NCI-H226 (cell line): ENCODE measurements around the gene LRMDA.
A peak's percentile ranks its signal among the peaks of the same experiment; 100 is the strongest.
"Not testable (repeated sequence)": the region's sequence is repeated elsewhere in the genome, so short reads cannot be mapped to it uniquely, and the experiment has no call there.

Source experiments
- DNase-seq: peaks from one replicate; pipeline ENCODE4 v3.0.0-alpha.2; 2015

The LRMDA gene

DNA sequence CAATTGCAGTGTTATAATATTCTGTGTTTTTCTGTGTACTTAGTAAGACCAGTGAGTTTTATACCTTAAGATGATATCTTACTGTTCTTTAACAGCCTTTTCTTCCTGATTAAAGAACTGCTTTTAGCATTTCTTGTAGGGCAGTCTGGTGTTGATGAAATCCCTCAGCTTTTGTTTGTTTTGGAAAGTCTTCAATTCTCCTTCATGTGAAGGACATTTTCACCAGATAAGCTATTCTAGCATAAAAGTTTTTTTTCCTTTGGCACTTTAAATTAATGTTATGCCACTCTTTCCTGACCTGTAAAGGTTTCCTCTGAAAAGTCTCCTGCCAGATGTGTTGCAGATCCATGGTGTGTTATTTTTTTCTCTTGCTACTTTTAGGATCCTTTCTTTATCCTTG, 1059.8 kb downstream of the LRMDA start:
- DNase-seq, result peak; percentile 74

DNA sequence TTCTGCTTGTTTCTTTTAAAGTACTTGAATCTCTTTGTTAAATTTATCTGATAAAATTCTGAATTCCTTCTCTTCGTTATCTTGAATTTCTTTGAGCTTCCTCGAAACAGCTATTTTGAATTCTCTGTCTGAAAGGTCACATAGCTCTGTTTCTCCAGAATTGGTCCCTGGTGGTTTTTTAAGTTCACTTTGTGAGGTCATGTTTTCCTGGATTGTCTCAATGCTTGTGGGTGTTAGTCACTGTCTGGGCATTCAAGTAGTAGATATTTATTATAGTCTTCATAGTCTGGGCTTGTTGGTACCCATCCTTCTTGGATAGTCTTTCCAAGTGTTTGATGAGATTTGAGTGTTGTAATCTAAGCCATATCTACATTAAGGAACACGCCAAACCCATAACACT, 1060.6 kb downstream of the LRMDA start:
- DNase-seq, result peak; percentile 97

DNA sequence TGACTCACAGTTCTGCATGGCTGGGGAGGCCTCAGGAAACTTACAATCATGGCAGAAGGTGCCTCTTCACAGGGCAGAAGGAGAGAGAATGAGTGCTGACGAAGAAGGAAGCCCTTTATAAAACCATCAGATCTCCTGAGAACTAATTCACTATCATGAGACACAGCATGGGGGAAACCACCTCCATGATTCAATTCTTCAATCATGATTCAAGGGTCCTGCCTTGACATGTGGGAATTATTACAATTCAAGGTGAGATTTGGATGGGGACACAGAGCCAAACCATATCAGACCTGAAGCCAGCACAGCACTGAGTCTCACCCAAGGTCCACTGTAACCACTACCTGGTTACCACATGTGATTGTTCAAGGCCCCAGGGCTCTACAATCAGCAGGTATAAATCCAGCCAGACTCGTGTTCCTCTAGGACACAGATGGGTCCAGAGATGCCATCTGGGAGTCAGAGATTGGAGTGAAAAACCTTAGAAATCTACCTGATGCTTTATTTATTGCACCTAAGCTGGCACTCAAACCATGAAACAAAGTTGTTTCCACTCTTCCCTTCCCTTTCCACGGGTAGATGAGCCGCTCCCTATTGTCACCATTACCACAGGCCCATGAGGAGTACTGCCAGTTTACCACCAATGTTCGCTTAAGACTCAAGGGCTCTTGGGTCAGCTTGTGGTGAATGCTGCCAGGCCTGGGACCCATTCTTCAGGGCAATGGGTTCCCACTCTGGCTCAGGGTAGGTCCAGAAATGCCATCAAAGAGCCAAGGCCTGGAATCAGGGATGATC, 1061.5 kb downstream of the LRMDA start:
- no peak for DNase-seq

DNA sequence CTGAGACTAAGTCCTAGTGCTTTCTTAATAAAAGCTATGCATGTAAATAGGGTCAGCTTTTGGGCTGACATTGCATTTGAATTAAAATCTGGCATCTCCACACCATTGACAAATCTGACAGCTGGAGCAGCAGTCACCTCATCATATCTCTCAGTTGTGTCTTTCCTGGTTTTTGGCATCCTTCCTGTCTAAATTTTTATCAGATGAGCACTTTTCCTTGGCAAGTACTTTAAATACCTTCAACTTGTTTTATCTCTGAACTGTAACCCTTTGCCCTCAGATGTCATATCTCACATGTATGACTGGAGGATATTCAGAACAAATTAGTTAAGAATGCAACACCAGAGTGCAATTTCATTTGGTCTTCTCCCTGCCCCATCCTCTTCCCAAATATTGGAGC, 1066.2 kb downstream of the LRMDA start:
- peak; percentile 40 for DNase-seq

DNA sequence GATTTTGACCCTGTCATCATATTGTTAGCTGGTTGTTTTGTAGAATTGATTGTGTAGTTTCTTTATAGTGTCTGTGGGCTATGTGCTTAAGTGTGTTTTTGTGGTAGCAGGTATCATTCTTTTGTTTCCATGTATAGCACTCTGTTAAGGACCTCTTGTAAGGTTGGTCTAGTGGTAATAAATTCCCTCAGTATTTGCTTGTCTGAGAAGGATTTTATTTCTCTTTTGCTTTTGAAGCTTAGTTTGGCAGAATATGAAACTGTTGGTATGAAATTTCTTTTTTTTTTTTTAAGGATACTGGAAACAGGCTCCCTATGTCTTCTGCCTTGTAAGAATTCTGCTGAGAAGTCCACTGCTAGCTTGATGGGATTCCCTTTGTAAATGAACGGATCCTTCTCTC, 1073.4 kb downstream of the LRMDA start:
- DNase-seq, result no peak

DNA sequence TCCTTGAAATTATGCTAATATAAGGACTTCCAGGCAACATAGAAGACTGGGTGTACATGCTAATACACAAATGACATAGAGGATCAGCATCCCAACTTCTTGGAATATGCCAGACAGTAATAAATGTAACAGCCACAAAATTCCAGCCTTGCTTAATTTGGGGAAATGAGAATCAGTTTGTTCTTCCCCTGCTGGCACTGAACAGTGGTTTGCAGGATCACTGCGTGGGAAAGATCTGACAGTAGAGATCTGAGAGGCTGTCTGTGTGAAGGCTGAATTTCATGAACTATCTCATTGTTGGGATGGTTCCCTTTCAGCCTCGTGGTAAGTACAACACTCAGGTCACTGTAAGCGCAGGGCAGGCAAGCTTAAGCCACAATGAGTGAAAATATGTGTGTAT, 1078.0 kb downstream of the LRMDA start:
- DNase-seq, result no peak

DNA sequence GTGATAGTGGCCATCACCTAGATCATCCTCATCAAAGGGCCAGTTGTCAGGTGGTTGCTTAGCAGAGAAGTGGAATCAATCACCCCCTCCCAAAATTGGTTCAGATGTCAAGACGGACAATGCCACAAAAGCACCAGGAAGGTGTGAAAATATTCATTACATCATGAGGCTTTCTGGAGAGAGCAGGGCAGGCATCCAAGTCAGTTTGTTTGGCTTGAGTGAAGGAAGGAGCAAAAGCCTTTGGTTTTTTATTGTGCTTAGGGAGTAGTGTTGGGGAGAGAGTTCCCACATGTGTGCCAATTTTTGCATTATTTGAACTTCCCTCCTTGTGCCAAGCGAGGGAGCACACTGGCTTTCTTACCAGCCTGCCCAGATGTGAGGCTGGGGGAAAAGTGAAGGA, 1082.9 kb downstream of the LRMDA start:
- DNase-seq, result no peak

DNA sequence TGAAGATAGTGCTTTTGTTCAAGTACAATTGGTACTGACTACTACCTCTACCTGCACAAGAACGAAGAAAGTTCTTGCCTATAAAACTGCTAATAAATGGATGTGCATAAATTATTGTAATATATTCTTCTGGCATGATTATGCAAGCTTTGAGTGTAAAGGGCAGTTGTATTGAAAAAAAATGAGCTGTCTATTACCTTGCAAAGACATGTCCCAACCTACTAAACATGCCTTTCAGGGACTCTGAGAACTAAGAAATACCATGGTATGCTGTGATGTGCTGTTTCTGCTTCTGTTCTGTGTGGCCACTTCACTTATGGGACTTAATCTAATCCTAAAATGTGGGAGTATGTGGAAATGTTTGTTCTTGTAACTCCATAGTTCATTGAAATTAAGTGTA, 1083.4 kb downstream of the LRMDA start:
- no peak for DNase-seq

DNA sequence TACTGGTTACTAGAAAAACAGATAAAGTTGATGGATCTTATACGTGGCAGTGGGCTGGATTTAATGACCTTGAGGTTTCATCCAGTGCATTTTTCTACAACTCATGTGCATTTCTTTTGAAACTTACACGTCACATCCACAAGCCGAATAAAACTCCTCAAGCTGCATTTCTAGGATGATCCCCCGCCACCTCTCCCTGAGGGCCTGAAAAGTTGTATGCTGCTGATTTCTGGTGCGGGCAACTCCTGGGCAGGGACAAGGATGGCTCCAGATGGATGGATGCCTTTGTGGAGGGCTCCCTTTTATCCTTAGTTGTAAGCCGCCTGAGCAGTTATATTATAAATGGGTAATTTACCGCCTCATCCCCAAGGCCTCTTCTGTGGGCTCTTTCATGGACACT, 1091.1 kb downstream of the LRMDA start:
- DNase-seq, result no peak

DNA sequence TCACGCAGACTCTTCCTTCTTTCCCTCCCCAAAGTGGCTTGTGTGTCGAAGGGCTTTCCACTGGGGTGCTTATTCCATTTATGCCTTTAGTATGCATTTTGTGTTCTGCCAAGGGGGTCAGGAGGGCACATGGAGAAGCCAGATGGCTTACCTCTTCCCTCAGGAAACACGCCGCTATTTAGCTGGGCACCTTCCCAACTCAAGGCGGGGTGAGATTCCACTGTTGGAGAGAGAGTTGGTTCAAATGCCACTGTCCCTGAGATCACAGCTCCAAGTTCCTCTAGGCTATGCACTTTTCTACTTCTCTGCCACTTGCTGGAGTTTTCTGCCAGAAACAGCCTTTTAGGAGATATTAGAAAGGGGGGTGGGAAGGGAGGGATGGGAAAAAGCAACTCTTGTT, 1091.8 kb downstream of the LRMDA start:
- DNase-seq, result no peak

DNA sequence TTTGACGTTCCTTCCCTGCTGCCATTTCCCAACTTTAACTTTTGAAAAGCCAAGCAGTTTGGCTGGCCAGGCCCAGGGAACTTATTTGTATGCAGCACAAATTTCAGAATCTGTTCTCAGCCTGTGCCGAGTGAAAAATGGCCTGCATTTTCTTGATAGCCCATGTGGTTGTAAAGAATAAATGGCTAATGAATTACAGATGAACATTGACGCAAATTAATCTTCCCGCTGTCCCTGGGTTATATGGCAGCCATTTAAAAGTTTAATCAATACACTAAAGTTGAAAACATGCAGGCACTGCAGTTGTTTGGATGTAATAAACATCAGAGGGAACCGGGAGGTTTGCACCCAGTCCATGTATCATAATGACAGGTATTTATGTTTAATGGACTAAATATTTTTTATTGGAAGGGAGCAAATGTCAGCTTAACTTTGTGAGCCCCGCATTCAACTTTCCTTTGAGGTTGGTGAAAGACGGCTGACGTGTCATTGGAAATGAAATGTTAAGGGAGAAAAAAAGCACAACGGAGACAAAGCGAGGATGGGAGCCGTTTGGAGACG, 1092.4 kb downstream of the LRMDA start:
- DNase-seq, result no peak

DNA sequence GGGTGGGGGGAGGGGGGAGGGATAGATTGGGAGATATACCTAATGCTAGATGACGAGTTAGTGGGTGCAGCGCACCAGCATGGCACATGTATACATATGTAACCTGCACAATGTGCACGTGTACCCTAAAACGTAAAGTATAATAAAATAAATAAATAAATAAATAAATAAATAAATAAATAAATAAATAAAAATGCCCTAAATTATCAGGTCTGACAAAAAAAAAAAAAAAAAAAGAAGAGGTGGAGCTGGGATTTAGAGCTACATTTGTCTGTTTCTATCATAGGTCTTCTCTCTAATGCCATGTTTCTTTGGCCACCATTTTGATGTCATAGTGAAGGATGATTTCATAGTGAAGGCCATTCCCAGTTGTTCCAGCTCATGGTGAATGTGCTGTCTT, 1095.4 kb downstream of the LRMDA start:
- DNase-seq, result not testable (repeated sequence)

DNA sequence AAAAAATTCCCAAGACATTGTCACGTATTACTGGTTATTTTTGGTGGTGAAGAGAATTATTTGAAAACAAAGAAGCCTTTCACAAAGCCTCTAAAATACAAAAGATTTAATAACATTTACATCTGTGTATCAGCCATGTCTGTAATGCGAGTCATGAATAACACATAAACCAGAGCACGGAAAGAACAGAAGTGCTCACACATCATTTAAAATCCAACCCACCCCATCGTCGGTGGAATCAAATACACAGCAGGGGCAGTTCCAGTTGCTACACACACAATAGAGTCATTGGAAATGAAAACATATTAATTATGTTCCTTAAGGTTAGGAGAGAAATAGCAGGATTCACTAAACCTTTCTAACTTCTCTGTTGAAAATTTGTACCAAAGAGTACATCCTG, 1108.9 kb downstream of the LRMDA start:
- DNase-seq, result no peak

DNA sequence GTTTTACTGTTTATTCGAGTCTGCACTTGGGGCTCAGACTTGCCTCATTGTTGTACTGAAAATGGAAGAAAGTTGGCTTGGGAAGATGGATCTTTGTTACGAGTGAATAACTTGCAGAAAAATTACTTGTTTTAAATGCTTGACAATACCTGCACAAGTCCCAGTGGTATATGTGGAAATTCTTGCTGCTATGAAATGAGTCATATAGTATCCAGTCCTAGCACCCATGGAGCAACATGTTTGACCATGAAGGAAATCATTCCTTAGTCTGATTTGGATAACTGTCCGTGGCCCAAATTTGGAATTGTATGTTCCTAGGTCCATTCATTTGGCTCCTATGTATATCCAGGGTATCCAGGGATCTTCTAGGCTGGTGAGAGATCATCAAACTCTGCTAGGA, 1109.4 kb downstream of the LRMDA start:
- DNase-seq, result no peak

DNA sequence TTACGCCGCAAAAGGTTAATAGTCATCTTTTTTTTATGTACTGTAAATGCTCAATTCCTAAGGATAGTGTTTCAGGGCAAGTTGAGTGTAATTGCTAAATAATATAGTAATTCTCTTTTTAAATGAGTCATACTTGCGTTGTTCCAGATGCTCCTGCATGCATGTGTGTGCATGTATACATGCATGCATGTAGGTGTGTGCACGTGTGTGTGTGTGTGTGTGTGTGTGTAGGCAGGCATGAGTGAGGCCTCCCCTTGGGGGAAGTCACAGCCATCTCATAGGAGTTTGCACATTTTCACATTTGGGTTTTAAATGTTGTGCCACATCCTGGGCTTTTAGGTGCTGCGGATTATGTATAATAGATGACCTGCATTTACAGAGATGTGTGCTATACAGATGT, 1110.4 kb downstream of the LRMDA start:
- no peak for DNase-seq

DNA sequence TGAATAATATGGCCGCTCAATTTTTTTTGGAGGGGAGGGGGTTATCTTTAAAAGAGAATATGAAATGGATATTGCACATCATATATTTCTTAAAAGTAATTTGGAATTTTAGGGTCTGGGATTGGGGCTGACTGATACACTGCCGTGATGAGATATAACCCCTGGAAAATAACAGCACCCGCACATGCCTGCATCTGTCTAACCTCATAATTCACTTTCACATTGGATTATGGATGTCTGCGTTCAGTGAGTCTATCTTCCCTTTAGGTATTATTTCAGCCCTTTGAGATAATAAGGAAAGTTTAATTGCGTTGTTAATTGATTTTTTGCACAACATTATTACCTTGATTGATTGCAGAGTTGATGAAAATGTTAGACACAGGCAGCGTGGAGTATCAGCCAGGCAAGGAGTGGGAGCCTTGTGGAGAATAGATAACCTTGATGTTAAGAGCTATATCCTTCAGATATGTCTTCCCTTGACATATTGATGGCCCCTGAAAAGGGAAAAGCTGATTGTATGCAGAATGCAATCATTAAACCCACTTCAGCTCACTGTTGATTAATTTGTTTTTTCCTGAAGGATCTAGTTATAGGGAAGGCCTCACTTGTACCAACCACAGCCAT, 1111.0 kb downstream of the LRMDA start:
- no peak for DNase-seq

DNA sequence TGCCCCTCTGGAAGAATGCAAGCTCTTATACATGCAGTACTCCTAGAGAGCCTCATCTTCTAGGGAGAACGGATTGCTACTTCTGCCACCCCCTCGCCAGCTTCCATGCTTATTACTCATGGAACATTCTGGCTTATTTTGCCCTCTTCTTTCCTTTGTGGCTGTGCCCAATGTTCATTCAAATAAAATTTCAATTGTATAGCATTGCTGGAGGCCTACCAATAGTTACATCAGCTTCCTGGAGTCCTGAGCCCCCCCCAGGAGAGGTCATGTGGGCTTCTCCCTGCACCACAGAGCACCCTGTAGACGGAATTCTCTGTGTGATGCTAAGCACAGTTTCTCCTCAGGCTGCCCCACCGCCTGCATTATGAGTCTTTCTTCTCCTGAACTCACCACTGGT, 1112.2 kb downstream of the LRMDA start:
- peak; percentile 6 for DNase-seq

DNA sequence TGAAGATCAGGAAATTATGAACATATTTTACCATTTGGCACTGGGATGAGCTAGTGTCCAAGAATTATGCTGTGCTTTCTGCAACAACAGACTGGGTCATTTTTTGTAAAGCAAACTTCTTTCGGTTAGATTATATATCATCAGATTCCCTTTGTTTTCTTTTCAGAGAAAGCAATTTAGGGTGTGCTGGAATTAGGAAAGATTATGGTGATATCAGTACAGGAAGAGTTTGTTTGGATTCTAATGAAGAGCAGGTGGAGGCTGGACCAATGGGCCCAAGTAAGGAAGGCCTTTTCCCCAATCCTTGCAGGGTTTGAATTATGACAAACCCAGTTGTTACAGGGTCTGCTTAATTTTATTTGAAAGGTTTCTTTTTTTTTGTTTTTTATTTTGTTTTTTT, 1113.4 kb downstream of the LRMDA start:
- no peak for DNase-seq

DNA sequence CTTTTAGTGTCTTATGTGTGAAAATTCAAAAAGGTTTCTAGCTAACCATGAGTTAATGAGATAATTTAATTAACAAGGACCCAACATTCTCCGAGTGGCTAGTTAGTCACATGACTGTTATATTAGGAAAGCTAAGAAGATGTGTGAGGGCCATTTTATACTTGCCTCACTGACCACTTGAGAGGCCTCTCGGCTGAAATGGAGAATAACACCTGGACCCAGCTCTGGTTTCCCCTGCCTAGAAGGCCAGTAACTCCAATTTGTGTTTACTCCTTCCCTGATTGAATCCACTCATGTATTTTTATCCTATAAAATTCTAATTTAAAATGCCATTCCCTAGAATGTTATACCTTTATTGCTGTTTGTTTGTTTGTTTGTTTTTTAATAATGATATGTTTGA, 1115.0 kb downstream of the LRMDA start:
- no peak for DNase-seq

DNA sequence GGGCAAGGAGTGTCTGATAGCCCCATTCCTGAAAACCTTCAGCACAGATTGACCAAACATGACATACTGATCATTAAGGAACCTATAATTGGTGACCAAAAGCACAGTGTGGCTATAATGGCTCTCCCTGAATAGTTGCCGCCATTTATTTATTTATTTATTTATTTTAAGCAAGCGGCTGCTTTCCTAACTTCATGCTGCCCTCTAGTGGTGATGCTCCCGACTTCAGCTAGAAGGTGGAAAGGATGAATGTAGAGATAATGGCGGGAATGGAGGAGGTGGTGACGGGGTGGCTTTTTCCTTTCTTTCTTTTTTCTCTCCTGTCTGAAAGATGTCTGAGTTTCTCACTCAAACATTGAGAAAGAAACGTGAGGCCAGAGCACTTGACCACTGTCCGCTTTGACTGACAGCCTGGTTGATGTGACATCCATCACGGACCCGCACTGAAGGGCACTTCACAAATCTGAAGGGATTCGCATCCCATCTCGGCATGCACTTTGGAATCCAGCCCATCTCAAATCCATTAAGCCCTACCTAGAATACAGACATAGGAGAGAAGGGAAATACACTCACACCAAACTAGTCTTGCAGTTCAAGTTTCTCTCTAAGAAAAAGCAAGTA, 1116.0 kb downstream of the LRMDA start:
- peak; percentile 41 for DNase-seq

DNA sequence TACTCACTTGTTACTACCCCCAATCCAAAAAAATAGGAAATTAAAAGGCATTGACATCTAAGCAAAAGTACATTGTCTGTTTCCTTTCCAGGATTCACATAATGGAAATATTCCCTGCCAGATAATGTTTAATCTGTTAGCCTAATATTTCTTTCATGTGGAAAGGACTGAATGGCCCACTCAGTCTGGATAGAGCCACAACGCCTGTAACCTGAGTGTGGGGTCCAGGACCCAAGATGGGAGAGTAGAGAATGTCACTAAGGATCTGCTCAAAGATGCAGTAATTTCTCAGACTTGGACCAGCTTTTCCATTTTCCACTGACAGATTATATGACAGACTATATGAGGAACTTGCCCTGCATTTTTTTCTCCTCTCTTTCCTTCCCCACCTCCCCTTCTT, 1117.3 kb downstream of the LRMDA start:
- no peak for DNase-seq

DNA sequence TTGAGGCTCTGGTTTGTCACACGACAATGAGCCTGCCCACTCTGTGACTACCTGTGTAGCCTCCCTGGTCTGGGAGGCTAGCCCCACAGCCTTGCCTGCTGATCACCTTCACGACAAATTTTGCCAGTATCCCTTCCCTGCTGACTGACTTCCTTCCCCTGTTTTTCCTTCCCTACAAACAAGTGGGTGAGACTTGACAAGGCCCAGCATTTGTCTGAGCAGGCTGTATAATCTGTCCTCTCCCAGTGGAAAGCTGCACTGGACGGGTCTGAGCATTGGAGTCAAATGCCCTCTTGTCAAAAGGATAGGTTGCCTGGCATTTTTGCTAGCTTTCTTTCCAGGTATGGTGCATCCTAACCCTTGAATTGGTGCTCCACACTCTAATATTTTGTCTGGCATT, 1117.7 kb downstream of the LRMDA start:
- no peak for DNase-seq

DNA sequence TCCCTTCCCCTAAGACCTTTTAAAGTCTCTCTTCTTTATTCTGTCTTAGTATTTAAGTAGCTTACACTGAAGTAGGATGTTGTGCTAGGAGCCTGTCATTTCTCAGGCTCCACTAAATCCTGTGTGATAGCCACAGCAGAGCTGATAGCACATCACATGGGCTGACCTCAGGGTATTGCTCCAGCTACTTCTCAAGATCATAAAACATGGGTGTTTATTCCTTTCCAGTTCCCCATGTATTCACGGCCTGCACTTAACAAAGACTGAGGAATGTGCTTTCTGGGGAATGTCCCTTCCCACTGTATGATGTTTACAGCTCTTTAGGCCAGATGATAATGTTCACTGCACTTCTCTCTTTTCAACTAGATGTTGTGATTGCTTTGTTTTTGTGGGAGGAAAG, 1119.4 kb downstream of the LRMDA start:
- DNase-seq, result no peak
